ENCODE data around the gene KCNG4. TPM values are rescaled to one million over a fixed set of nuclear protein-coding genes. Genes with fewer than 3 reads are reported as not detected.
"Not testable (repeated sequence)": the region's sequence is repeated elsewhere in the genome, so short reads cannot be mapped to it uniquely, and the experiment has no call there.

The KCNG4 gene
- total and polyA plus RNA-seq, 2 donors from 2014 or later, result not detected

DNA sequence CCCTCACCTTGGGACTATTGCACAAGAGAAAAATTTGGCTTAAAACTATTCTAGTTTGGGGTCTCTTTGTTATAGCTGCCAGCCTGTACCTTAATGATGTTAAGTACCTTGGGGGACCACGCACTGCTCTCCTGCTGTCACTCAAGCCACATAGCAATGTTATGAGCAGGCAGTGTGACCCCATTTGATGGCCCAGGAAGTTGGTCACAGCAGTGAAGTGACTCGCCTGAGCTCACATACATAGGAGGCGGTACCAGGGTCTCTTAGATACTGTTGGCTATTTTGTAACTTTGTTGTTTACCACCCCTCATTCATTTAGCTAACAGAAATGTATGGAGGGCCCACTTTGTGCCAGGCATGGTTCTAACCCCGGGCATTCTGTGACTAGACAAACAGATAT, 16.4 kb downstream of the KCNG4 start:
- TF ChIP-seq, protein P1, sequence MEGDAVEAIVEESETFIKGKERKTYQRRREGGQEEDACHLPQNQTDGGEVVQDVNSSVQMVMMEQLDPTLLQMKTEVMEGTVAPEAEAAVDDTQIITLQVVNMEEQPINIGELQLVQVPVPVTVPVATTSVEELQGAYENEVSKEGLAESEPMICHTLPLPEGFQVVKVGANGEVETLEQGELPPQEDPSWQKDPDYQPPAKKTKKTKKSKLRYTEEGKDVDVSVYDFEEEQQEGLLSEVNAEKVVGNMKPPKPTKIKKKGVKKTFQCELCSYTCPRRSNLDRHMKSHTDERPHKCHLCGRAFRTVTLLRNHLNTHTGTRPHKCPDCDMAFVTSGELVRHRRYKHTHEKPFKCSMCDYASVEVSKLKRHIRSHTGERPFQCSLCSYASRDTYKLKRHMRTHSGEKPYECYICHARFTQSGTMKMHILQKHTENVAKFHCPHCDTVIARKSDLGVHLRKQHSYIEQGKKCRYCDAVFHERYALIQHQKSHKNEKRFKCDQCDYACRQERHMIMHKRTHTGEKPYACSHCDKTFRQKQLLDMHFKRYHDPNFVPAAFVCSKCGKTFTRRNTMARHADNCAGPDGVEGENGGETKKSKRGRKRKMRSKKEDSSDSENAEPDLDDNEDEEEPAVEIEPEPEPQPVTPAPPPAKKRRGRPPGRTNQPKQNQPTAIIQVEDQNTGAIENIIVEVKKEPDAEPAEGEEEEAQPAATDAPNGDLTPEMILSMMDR (IDR thresholded peaks at IDR 0.05; ENCODE audit: borderline replicate concordance, extremely low read depth, insufficient read depth), result no peak
- Histone ChIP-seq H3K9ac (ENCODE audit: low read length in 3 of 3) (no peak overlapping the region), H3K27me3 (ENCODE audit: control insufficient read depth, insufficient read depth, low read length) (no peaks in the 10 kb centered on the region), H3K9me3 (ENCODE audit: control insufficient read depth in 2 of 3, insufficient read depth in 1 of 3, low read length in 3 of 3) (no peaks in the 10 kb centered on the region), H3K4me1 (ENCODE audit: control insufficient read depth in 2 of 3, insufficient read depth in 2 of 3, low read depth in 1 of 3, low read length in 3 of 3) (peaks cover 0 to 8% (median 0%) of the 10 kb centered on the region in 3 donors), H3K36me3 (ENCODE audit: control insufficient read depth in 2 of 3, insufficient read depth in 3 of 3, low read length in 3 of 3) (no peaks in the 10 kb centered on the region), H3K27ac (ENCODE audit: low read depth in 2 of 2, low read length in 2 of 2) (no peak overlapping the region), H3K4me3 (ENCODE audit: low read length in 3 of 3) (no peak overlapping the region)
- intact Hi-C loops (cut with DNase I), result no loop called here
- no peak for DNase-seq
- no peak for FAIRE-seq

DNA sequence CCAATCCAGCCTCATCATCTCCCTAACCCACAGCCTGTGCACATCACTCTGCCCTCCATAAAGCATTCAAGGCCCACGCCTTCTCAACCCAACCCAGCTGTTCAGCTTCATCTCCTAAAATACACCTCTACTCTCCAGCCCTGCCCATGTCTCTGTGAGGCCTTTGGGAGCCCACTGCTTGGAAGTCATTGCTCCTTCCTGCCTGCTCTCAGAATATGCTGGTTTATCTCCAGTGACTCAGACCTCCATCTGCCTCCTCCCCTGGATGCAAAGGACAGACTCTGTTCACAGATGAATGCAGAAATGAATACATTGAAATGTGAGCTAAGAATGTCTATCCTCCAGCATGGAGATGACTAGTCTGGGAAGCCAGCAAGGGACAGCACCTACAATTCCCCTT, 19.0 kb downstream of the KCNG4 start:
- FAIRE-seq (no peak), DNase-seq (no peak)
- intact Hi-C loops (cut with DNase I), result no loop called here
- Histone ChIP-seq H3K27me3 (ENCODE audit: control insufficient read depth, insufficient read depth, low read length) (no peaks in the 10 kb centered on the region), H3K27ac (ENCODE audit: low read depth in 2 of 2, low read length in 2 of 2) (no peak overlapping the region), H3K9ac (ENCODE audit: low read length in 3 of 3) (no peak overlapping the region), H3K4me1 (ENCODE audit: control insufficient read depth in 2 of 3, insufficient read depth in 2 of 3, low read depth in 1 of 3, low read length in 3 of 3) (no peaks in the 10 kb centered on the region), H3K36me3 (ENCODE audit: control insufficient read depth in 2 of 3, insufficient read depth in 3 of 3, low read length in 3 of 3) (no peaks in the 10 kb centered on the region), H3K9me3 (ENCODE audit: control insufficient read depth in 2 of 3, insufficient read depth in 1 of 3, low read length in 3 of 3) (no peaks in the 10 kb centered on the region), H3K4me3 (ENCODE audit: low read length in 3 of 3) (no peak overlapping the region)
- TF ChIP-seq, protein P1 (IDR thresholded peaks at IDR 0.05; ENCODE audit: borderline replicate concordance, extremely low read depth, insufficient read depth), result no peak

DNA sequence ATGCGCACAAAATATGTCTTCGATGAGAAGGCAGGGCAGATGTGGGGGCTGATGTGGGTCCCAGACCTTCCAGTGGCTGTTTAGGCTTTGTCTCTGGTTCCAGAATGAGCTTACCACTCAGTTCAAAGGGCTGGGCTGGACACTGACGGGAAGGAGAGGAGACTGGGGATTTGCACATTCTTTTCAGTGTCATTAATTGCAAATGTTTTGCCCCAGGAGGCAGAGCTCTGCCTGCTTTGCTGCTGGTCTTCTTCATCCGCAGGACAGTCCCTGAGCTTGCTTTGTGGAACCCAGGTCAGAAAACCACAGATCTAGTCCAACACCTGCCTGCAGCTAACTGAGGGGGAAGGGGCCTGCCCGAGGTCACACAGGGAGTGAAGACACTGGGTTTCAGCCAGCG, 20.9 kb downstream of the KCNG4 start:
- Histone ChIP-seq H3K27me3 (ENCODE audit: control insufficient read depth, insufficient read depth, low read length) (no peaks in the 10 kb centered on the region), H3K4me1 (ENCODE audit: control insufficient read depth in 2 of 3, insufficient read depth in 2 of 3, low read depth in 1 of 3, low read length in 3 of 3) (no peaks in the 10 kb centered on the region), H3K9me3 (ENCODE audit: control insufficient read depth in 2 of 3, insufficient read depth in 1 of 3, low read length in 3 of 3) (no peaks in the 10 kb centered on the region), H3K4me3 (ENCODE audit: low read length in 3 of 3) (no peak overlapping the region), H3K36me3 (ENCODE audit: control insufficient read depth in 2 of 3, insufficient read depth in 3 of 3, low read length in 3 of 3) (no peaks in the 10 kb centered on the region), H3K9ac (ENCODE audit: low read length in 3 of 3) (no peak overlapping the region), H3K27ac (ENCODE audit: low read depth in 2 of 2, low read length in 2 of 2) (no peak overlapping the region)
- TF ChIP-seq, protein P1 (IDR thresholded peaks at IDR 0.05; ENCODE audit: borderline replicate concordance, extremely low read depth, insufficient read depth), result no peak
- intact Hi-C loops (cut with DNase I), result no loop called here
- DNase-seq (no peak), FAIRE-seq (no peak)

DNA sequence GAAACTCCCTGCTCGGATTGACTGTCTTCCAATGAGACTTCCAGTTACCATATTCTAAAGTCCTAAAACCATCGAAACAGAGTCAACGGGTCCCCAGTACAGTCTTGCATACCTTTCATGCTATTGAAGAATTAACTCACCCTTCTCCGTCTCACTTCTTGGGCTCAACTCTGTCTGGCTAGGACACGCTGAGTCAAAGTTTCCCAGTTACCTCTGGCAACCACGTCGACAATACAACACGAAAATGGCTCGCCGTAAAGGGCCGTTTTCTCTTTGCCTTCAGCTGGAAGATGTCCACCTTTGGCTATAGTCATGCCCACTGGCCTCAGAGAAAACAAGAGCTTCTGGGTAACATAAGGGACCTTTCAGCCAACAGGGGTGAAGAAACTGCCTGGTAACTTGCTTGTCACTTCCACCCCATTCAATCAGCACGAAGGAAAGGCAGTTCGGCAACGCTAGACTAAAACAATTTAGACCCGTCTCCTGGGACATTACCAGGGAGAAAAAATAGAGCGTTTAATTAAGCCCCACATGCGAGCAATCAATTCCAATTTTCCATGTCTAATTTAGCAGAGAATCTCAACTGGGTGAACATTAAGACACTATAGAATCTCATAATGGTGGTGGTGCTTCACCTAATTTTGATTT, 21.5 kb downstream of the KCNG4 start:
- intact Hi-C loops (cut with DNase I), result no loop called here
- no peak overlapping the region for H3K27ac ChIP-seq (ENCODE audit: low read depth in 2 of 2, low read length in 2 of 2)
- no peaks in the 10 kb centered on the region for H3K4me1 ChIP-seq (ENCODE audit: control insufficient read depth in 2 of 3, insufficient read depth in 2 of 3, low read depth in 1 of 3, low read length in 3 of 3)
- TF ChIP-seq, protein P1 (IDR thresholded peaks at IDR 0.05; ENCODE audit: borderline replicate concordance, extremely low read depth, insufficient read depth), result no peak
- H3K9ac ChIP-seq (ENCODE audit: low read length in 3 of 3), result no peak overlapping the region
- no peaks in the 10 kb centered on the region for H3K27me3 ChIP-seq (ENCODE audit: control insufficient read depth, insufficient read depth, low read length)
- FAIRE-seq (no peak), DNase-seq (no peak)
- no peak overlapping the region for H3K4me3 ChIP-seq (ENCODE audit: low read length in 3 of 3)
- no peaks in the 10 kb centered on the region for H3K36me3 ChIP-seq (ENCODE audit: control insufficient read depth in 2 of 3, insufficient read depth in 3 of 3, low read length in 3 of 3)
- no peaks in the 10 kb centered on the region for H3K9me3 ChIP-seq (ENCODE audit: control insufficient read depth in 2 of 3, insufficient read depth in 1 of 3, low read length in 3 of 3)

DNA sequence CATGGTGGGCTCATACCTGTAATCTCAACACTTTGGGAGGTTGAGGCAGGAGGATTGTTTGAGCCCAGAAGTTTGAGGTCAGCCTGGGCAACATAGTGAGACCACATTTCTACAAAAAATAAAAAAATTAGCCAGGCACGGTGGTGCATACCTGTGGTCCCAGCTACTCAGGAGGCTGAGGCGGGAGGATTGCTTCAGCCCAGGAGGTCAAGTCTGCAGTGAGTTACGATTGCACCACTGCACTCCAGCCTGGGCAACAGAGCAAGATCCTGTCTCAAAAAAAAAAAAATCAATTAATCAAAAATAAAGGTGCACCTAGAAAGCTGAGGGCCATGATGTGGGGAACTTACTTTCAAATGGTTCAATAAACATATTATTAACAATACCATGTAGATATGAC, 23.7 kb downstream of the KCNG4 start:
- DNase-seq; H3K4me3 ChIP-seq (ENCODE audit: low read length in 3 of 3); H3K9ac ChIP-seq (ENCODE audit: low read length in 3 of 3); H3K9me3 ChIP-seq (ENCODE audit: control insufficient read depth in 2 of 3, insufficient read depth in 1 of 3, low read length in 3 of 3); H3K4me1 ChIP-seq (ENCODE audit: control insufficient read depth in 2 of 3, insufficient read depth in 2 of 3, low read depth in 1 of 3, low read length in 3 of 3); H3K27me3 ChIP-seq (ENCODE audit: control insufficient read depth, insufficient read depth, low read length); FAIRE-seq; intact Hi-C loops (cut with DNase I); H3K36me3 ChIP-seq (ENCODE audit: control insufficient read depth in 2 of 3, insufficient read depth in 3 of 3, low read length in 3 of 3); H3K27ac ChIP-seq (ENCODE audit: low read depth in 2 of 2, low read length in 2 of 2): not testable (repeated sequence)
